RWPE1 (cell line): ENCODE data around the gene BBLN.

Experiments used
- CTCF ChIA-PET: fragments of 350-600 bp; sonication (Branson Sonifier 250); formaldehyde crosslinking; extraction: SDS; loops from one replicate; lab custom pipeline; 2021; lab: Yijun Ruan, JAX
- POLR2A ChIA-PET: fragments of 400-600 bp; formaldehyde crosslinking; extraction: SDS; loops from one replicate; lab custom pipeline; 2020; ENCODE audit warnings: antibody characterized with exemption; ENCODE audit not compliant: low non-redundant PET; lab: Yijun Ruan, JAX
- DNase-seq: peaks from one replicate; pipeline ENCODE4 v3.0.0; 2012; ENCODE audit warnings: low spot score
- H3K27ac ChIP-seq: fragments of 450-650 bp; 2 replicates; pipeline ENCODE4 v1.5.1; 2017
- CTCF ChIP-seq: fragments of 450-650 bp; conservative IDR thresholded peaks from 2 replicates; pipeline ENCODE4 v1.5.1; 2017; ENCODE audit warnings: low read depth, mild to moderate bottlenecking

The BBLN gene

GRCh38 chr9:128208946-128209669 is 49.0 kb downstream of the BBLN start:
- peak overlapping the region; percentile 44 for H3K27ac ChIP-seq
- ChIA-PET POLR2A (interaction anchor here (0.6 kb wide), 1 partner anchor 344 kb away, joined by 3 read pairs; no protein-coding TSS in a partner anchor), CTCF (interaction anchor here (0.7 kb wide), 2 partner anchors 40 to 213 kb away, joined by 3 read pairs; no protein-coding TSS in a partner anchor)
- no peak for TF ChIP-seq CTCF
- no peak for DNase-seq

GRCh38 chr9:128211186-128211980 is 51.3 kb downstream of the BBLN start:
- DNase-seq = no peak
- peak overlapping the region; percentile 44 for H3K27ac ChIP-seq
- TF ChIP-seq CTCF = no peak
- ChIA-PET CTCF (interaction anchor here (0.6 to 1.1 kb wide), 3 partner anchors 19 to 87 kb away, joined by 3 read pairs; no protein-coding TSS in a partner anchor), POLR2A (interaction anchor here (0.6 kb wide), 1 partner anchor 21 kb away, joined by 3 read pairs; no protein-coding TSS in a partner anchor)

GRCh38 chr9:128211981-128212281 is 51.9 kb downstream of the BBLN start:
- H3K27ac ChIP-seq = peak overlapping the region; percentile 44; the same call in 1 of the 2 replicates
- TF ChIP-seq CTCF = no peak
- ChIA-PET POLR2A (interaction anchor here (0.6 kb wide), 1 partner anchor 20 kb away, joined by 3 read pairs; no protein-coding TSS in a partner anchor), CTCF (interaction anchor here (0.6 kb wide), 2 partner anchors 20 to 87 kb away, joined by 3 read pairs; no protein-coding TSS in a partner anchor)
- no peak for DNase-seq
